Measurements from ENCODE around the gene PARP4.

GRCh38 chr13:24381541-24382265, 130.9 kb downstream of the PARP4 start:
- no peak for TF ChIP-seq MAX (IDR thresholded peaks at IDR 0.05)
- TF ChIP-seq EP300 (IDR thresholded peaks at IDR 0.05; ENCODE audit: borderline replicate concordance), result no peak
- TF ChIP-seq REST (IDR thresholded peaks at IDR 0.05; ENCODE audit: low read depth), result no peak
- no peak for TF ChIP-seq CEBPB (IDR thresholded peaks at IDR 0.05)
- TF ChIP-seq TAF1 (IDR thresholded peaks at IDR 0.05; ENCODE audit: low read depth), result no peak
- no peak for TF ChIP-seq EGR1 (IDR thresholded peaks at IDR 0.05)
- no peak for TF ChIP-seq TEAD4 (IDR thresholded peaks at IDR 0.05)
- TF ChIP-seq RAD21 (IDR thresholded peaks at IDR 0.05; ENCODE audit: low read depth), result no peak
- no peak for TF ChIP-seq FOXM1 (IDR thresholded peaks at IDR 0.05; ENCODE audit: borderline replicate concordance, low read depth)

Data from Ishikawa (cell line).